Neural cell (in vitro differentiated cells): ENCODE data around the gene RYR3. TPM values are rescaled to one million over a fixed set of nuclear protein-coding genes. Genes with fewer than 3 reads are reported as not detected.

Experiments used
- H2AFZ ChIP-seq: fragments of 200-600, 300-800 bp; sonication (generic), shearing (Covaris generic); 2 replicates; pipeline ENCODE4 v1.6.0; 2014; ENCODE audit warnings: low read depth, mild to moderate bottlenecking, antibody characterized with exemption, low read length, moderate library complexity
- H3F3A ChIP-seq: fragments of 200-600 bp; shearing (Covaris generic); 2 replicates; pipeline ENCODE4 v1.6.1; 2016; ENCODE audit warnings: mild to moderate bottlenecking, moderate library complexity, mixed read lengths, antibody characterized with exemption, low read length; ENCODE audit not compliant: insufficient read depth, poor library complexity, severe bottlenecking
- H3K27ac ChIP-seq: fragments of 200-600, 300-800 bp; sonication (generic), shearing (Covaris generic); 2 replicates; pipeline ENCODE4 v1.5.1; 2014; ENCODE audit warnings: mild to moderate bottlenecking, low read length, moderate library complexity
- H3K27me3 ChIP-seq: fragments of 300-800, 200-600 bp; sonication (generic), shearing (Covaris generic); 2 replicates; pipeline ENCODE4 v1.6.0; 2014; ENCODE audit warnings: mild to moderate bottlenecking, low read depth, low read length, moderate library complexity; ENCODE audit not compliant: insufficient read depth
- H3K36me3 ChIP-seq: fragments of 300-800, 200-600 bp; sonication (generic), shearing (Covaris generic); 2 replicates; pipeline ENCODE4 v1.5.1; 2014; ENCODE audit warnings: mild to moderate bottlenecking, antibody characterized with exemption, low read length, moderate library complexity; ENCODE audit not compliant: insufficient read depth
- H3K4me2 ChIP-seq: fragments of 300-800, 200-600 bp; sonication (generic), shearing (Covaris generic); 2 replicates; pipeline ENCODE4 v1.6.0; 2014; ENCODE audit warnings: mild to moderate bottlenecking, low read length
- H3K4me3 ChIP-seq: fragments of 300-800, 200-600 bp; sonication (generic), shearing (Covaris generic); 2 replicates; pipeline ENCODE4 v1.5.1; 2014; ENCODE audit warnings: mild to moderate bottlenecking, low read length, moderate library complexity
- H3K79me2 ChIP-seq: fragments of 200-600 bp; shearing (Covaris generic); replicated peaks from 2 replicates; pipeline ENCODE4 v1.6.0; 2014; ENCODE audit warnings: mild to moderate bottlenecking, low read length, moderate library complexity; ENCODE audit not compliant: insufficient read depth
- H3K9ac ChIP-seq: fragments of 300-800, 200-600 bp; sonication (generic), shearing (Covaris generic); 2 replicates; pipeline ENCODE4 v1.6.1; 2016; ENCODE audit warnings: mild to moderate bottlenecking, low read length, mixed read lengths
- H3K9me2 ChIP-seq: fragments of 200-600 bp; shearing (Covaris generic); 2 replicates; pipeline ENCODE4 v1.6.1; 2016; ENCODE audit warnings: mild to moderate bottlenecking, low read length, mixed read lengths; ENCODE audit not compliant: insufficient read depth
- H3K9me3 ChIP-seq: fragments of 200-600, 300-800 bp; sonication (generic), shearing (Covaris generic); 2 replicates; pipeline ENCODE4 v1.6.1; 2016; ENCODE audit warnings: mild to moderate bottlenecking, mixed run types, low read length, moderate library complexity, mixed read lengths
- H4K20me1 ChIP-seq: fragments of 200-600 bp; shearing (Covaris generic); 2 replicates; pipeline ENCODE4 v1.6.1; 2016; ENCODE audit warnings: mild to moderate bottlenecking, mixed run types; ENCODE audit not compliant: insufficient read depth
- EP300 ChIP-seq: fragments of 450-650 bp; conservative IDR thresholded peaks from 2 replicates; pipeline ENCODE4 v1.6.1; 2014; ENCODE audit warnings: antibody characterized with exemption, mild to moderate bottlenecking, moderate library complexity; ENCODE audit not compliant: poor library complexity, severe bottlenecking
- EZH2 ChIP-seq: fragments of 200-600, 300-800 bp; shearing (Covaris generic), sonication (generic); IDR thresholded peaks from 2 replicates; pipeline ENCODE4 v1.6.1; 2014; ENCODE audit warnings: antibody characterized with exemption, low read length, borderline replicate concordance, mild to moderate bottlenecking; ENCODE audit not compliant: insufficient read depth, poor library complexity, severe bottlenecking
- MXI1 ChIP-seq: fragments of 450-650 bp; conservative IDR thresholded peaks from 2 replicates; pipeline ENCODE4 v1.6.1; 2014; ENCODE audit warnings: antibody characterized with exemption, mild to moderate bottlenecking; ENCODE audit not compliant: poor library complexity, severe bottlenecking
- POLR2AphosphoS5 ChIP-seq: IDR thresholded peaks from 2 replicates; pipeline ENCODE4 v1.6.1; 2012
- RAD21 ChIP-seq: fragments of 450-650 bp; conservative IDR thresholded peaks from 2 replicates; pipeline ENCODE4 v1.6.1; 2014; ENCODE audit warnings: antibody characterized with exemption, mild to moderate bottlenecking, moderate library complexity
- SMC3 ChIP-seq: fragments of 450-650 bp; conservative IDR thresholded peaks from 2 replicates; pipeline ENCODE4 v1.6.1; 2014; ENCODE audit warnings: antibody characterized with exemption, mild to moderate bottlenecking, moderate library complexity; ENCODE audit not compliant: poor library complexity
- TAF1 ChIP-seq: IDR thresholded peaks from 2 replicates; pipeline ENCODE4 v1.6.1; 2012; ENCODE audit warnings: low read depth
- polyA plus RNA-seq: library from polyadenylated mRNA; depleted of rRNA; stranded (reverse); fragments of >200 nt; gene quantifications from 2 replicates; pipeline ENCODE4 v1.2.3, GENCODE V29; 2014
- TF ChIP-seq, protein P1 (sequence below): IDR thresholded peaks from 2 replicates; pipeline ENCODE4 v1.6.1; 2012; ENCODE audit warnings: borderline replicate concordance
- TF ChIP-seq, protein P2 (sequence below): fragments of 450-650 bp; IDR thresholded peaks from 2 replicates; pipeline ENCODE4 v1.5.1; 2014; ENCODE audit warnings: antibody characterized with exemption, mild to moderate bottlenecking, moderate library complexity; ENCODE audit not compliant: poor library complexity, severe bottlenecking

Gene RYR3
- polyA plus RNA-seq, 1 donor from 2014 or later = 12.6 TPM

DNA sequence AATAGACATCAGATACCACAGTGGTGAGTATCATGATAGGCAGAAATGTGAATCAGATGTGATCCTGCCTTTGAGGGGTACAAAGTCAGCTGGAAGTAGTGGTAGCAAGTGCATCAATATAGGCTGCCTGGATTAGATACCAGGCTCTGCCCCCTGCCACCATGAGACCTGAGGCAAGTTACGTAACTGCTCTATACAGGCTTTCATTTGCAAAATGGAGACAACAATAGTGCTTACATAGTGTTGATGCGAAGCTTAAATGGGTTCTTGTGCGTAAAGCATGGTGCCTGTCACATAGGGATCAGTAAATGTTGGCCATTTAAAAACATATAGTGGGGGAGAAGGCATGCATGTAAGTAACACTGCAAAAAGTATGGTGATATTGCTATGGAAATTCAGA is 158.0 kb downstream of the RYR3 start:
- Histone ChIP-seq H4K20me1 (no peaks in the 10 kb centered on the region), H2AFZ (no peak overlapping the region)

DNA sequence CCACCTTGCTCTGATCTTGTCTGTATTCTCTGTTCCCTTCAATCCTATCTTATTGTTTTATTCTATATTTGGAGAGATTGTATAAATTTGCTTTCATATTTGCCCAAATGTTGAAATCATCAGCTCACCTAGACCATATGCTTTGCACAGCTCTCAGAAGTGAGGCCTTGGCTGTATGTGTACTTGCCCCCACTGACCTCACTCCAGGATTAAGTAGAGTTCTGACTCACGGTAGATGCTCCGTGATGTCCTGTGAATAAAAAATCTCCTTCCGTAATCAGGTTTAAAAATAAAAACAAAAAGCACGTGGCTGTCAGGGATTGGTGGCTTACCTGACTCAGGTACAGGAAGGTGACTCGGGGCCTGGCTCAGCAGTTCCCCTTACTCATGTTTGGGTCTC is 162.2 kb downstream of the RYR3 start:
- no peak overlapping the region for H3K4me2 ChIP-seq
- H3K79me2 ChIP-seq = no peaks in the 10 kb centered on the region
- TF ChIP-seq EP300 (no peak), RAD21 (no peak)
- TF ChIP-seq, protein P1, sequence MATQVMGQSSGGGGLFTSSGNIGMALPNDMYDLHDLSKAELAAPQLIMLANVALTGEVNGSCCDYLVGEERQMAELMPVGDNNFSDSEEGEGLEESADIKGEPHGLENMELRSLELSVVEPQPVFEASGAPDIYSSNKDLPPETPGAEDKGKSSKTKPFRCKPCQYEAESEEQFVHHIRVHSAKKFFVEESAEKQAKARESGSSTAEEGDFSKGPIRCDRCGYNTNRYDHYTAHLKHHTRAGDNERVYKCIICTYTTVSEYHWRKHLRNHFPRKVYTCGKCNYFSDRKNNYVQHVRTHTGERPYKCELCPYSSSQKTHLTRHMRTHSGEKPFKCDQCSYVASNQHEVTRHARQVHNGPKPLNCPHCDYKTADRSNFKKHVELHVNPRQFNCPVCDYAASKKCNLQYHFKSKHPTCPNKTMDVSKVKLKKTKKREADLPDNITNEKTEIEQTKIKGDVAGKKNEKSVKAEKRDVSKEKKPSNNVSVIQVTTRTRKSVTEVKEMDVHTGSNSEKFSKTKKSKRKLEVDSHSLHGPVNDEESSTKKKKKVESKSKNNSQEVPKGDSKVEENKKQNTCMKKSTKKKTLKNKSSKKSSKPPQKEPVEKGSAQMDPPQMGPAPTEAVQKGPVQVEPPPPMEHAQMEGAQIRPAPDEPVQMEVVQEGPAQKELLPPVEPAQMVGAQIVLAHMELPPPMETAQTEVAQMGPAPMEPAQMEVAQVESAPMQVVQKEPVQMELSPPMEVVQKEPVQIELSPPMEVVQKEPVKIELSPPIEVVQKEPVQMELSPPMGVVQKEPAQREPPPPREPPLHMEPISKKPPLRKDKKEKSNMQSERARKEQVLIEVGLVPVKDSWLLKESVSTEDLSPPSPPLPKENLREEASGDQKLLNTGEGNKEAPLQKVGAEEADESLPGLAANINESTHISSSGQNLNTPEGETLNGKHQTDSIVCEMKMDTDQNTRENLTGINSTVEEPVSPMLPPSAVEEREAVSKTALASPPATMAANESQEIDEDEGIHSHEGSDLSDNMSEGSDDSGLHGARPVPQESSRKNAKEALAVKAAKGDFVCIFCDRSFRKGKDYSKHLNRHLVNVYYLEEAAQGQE = no peak
- no peak overlapping the region for H2AFZ ChIP-seq
- H3F3A ChIP-seq = no peaks in the 10 kb centered on the region
- H3K9ac ChIP-seq = no peak overlapping the region
- no peaks in the 10 kb centered on the region for H3K36me3 ChIP-seq
- H3K27ac ChIP-seq = no peak overlapping the region
- no peaks in the 10 kb centered on the region for H3K9me2 ChIP-seq
- no peaks in the 10 kb centered on the region for H3K27me3 ChIP-seq
- H4K20me1 ChIP-seq = no peaks in the 10 kb centered on the region
- peaks cover 4% of the 10 kb centered on the region for H3K9me3 ChIP-seq
- H3K4me3 ChIP-seq = no peak overlapping the region

More for the DNA sequence above, 158.0 kb downstream of the RYR3 start:
- Histone ChIP-seq H3K27ac (no peak overlapping the region), H3K4me2 (no peak overlapping the region), H3K4me3 (no peak overlapping the region), H3K36me3 (no peaks in the 10 kb centered on the region), H3K9ac (no peak overlapping the region), H3F3A (no peaks in the 10 kb centered on the region), H3K9me3 (no peaks in the 10 kb centered on the region), H3K9me2 (no peaks in the 10 kb centered on the region), H3K79me2 (no peaks in the 10 kb centered on the region), H3K27me3 (no peaks in the 10 kb centered on the region)
- TF ChIP-seq POLR2AphosphoS5 (no peak), MXI1 (no peak), TAF1 (no peak), SMC3 (no peak), RAD21 (no peak), EZH2 (no peak), EP300 (no peak)
- TF ChIP-seq, protein P1 = no peak
- TF ChIP-seq, protein P2, sequence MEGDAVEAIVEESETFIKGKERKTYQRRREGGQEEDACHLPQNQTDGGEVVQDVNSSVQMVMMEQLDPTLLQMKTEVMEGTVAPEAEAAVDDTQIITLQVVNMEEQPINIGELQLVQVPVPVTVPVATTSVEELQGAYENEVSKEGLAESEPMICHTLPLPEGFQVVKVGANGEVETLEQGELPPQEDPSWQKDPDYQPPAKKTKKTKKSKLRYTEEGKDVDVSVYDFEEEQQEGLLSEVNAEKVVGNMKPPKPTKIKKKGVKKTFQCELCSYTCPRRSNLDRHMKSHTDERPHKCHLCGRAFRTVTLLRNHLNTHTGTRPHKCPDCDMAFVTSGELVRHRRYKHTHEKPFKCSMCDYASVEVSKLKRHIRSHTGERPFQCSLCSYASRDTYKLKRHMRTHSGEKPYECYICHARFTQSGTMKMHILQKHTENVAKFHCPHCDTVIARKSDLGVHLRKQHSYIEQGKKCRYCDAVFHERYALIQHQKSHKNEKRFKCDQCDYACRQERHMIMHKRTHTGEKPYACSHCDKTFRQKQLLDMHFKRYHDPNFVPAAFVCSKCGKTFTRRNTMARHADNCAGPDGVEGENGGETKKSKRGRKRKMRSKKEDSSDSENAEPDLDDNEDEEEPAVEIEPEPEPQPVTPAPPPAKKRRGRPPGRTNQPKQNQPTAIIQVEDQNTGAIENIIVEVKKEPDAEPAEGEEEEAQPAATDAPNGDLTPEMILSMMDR = no peak
